Liver (tissue), 9 donors: Measurements from ENCODE around the gene ARID4A. TPM values are rescaled to one million over a fixed set of nuclear protein-coding genes. Genes with fewer than 3 reads are reported as not detected.

ENCODE experiments used
- DNase-seq: peaks from one replicate; pipeline ENCODE4 v3.0.0-alpha.2; 2017; ENCODE audit warnings: low spot score
- H3K27ac ChIP-seq, 2 donors: one replicate each; pipeline ENCODE4 v1.7.0; 2013; ENCODE audit warnings: inconsistent platforms in 2 of 2, low read length in 2 of 2, control low read depth in 1 of 2, low read depth in 1 of 2, mild to moderate bottlenecking in 1 of 2
- H3K27me3 ChIP-seq, 4 donors: one replicate each; pipeline versions ENCODE4 v1.6.1 to v1.7.0; 2013; ENCODE audit warnings: low read length in 3 of 4, inconsistent platforms in 1 of 4, mild to moderate bottlenecking in 1 of 4, moderate library complexity in 1 of 4; ENCODE audit not compliant: control insufficient read depth in 4 of 4, insufficient read depth in 4 of 4
- H3K36me3 ChIP-seq, 4 donors: one replicate each; pipeline versions ENCODE4 v1.6.1 to v1.7.0; 2013; ENCODE audit warnings: low read length in 3 of 4, mild to moderate bottlenecking in 3 of 4, low read depth in 1 of 4, moderate library complexity in 1 of 4; ENCODE audit not compliant: control insufficient read depth in 4 of 4, insufficient read depth in 3 of 4
- H3K4me1 ChIP-seq, 4 donors: one replicate each; pipeline versions ENCODE4 v1.6.1 to v1.7.0; 2013; ENCODE audit warnings: low read length in 3 of 4, mild to moderate bottlenecking in 3 of 4, moderate library complexity in 1 of 4; ENCODE audit not compliant: control insufficient read depth in 4 of 4, insufficient read depth in 4 of 4
- H3K4me3 ChIP-seq, 3 donors: one replicate each; pipeline versions ENCODE4 v1.6.1 to v1.7.0; 2013; ENCODE audit warnings: low read length in 3 of 3, control low read depth in 1 of 3, low read depth in 1 of 3, mild to moderate bottlenecking in 1 of 3
- H3K9ac ChIP-seq, 2 donors: one replicate each; pipeline ENCODE4 v1.7.0; 2013; ENCODE audit warnings: low read length in 2 of 2, mild to moderate bottlenecking in 2 of 2, moderate library complexity in 2 of 2, control low read depth in 1 of 2, low read depth in 1 of 2
- H3K9me3 ChIP-seq, 4 donors: one replicate each; pipeline versions ENCODE4 v1.6.1 to v1.7.0; 2013; ENCODE audit warnings: low read length in 3 of 4; ENCODE audit not compliant: control insufficient read depth in 4 of 4
- ATF3 ChIP-seq: IDR thresholded peaks from 2 replicates; pipeline ENCODE4 v1.6.1; 2016; ENCODE audit warnings: antibody characterized with exemption
- FOXA1 ChIP-seq: IDR thresholded peaks from 2 replicates; pipeline ENCODE4 v1.6.1; 2016; ENCODE audit warnings: antibody characterized with exemption
- FOXA2 ChIP-seq: IDR thresholded peaks from 2 replicates; pipeline ENCODE4 v1.6.1; 2016; ENCODE audit warnings: antibody characterized with exemption
- GABPA ChIP-seq, 2 donors: IDR thresholded peaks in 1 of 2; conservative IDR thresholded peaks in 1 of 2; 2 replicates each; pipeline ENCODE4 v1.6.1; 2016; ENCODE audit warnings: antibody characterized with exemption in 2 of 2, mild to moderate bottlenecking in 1 of 2, moderate library complexity in 1 of 2
- HNF4A ChIP-seq, 2 donors: conservative IDR thresholded peaks; 2 replicates each; pipeline ENCODE4 v1.6.1; 2016; ENCODE audit warnings: antibody characterized with exemption in 2 of 2, mild to moderate bottlenecking in 2 of 2
- HNF4G ChIP-seq: IDR thresholded peaks from 2 replicates; pipeline ENCODE4 v1.6.1; 2016; ENCODE audit warnings: antibody characterized with exemption
- JUND ChIP-seq, 2 donors: IDR thresholded peaks; 2 replicates each; pipeline ENCODE4 v1.6.1; 2016; ENCODE audit warnings: antibody characterized with exemption in 2 of 2
- MAX ChIP-seq: IDR thresholded peaks from 2 replicates; pipeline ENCODE4 v1.6.1; 2016; ENCODE audit warnings: antibody characterized with exemption
- RAD21 ChIP-seq, 2 donors: IDR thresholded peaks; 2 replicates each; pipeline ENCODE4 v1.6.1; 2016; ENCODE audit warnings: antibody characterized with exemption in 2 of 2, mild to moderate bottlenecking in 2 of 2
- REST ChIP-seq: IDR thresholded peaks from 2 replicates; pipeline ENCODE4 v1.6.1; 2016; ENCODE audit warnings: antibody characterized with exemption, mild to moderate bottlenecking
- RXRA ChIP-seq, 2 donors: IDR thresholded peaks; 2 replicates each; pipeline ENCODE4 v1.6.1; 2017 to 2018; ENCODE audit warnings: antibody characterized with exemption in 2 of 2, mild to moderate bottlenecking in 1 of 2
- SP1 ChIP-seq: IDR thresholded peaks from 2 replicates; pipeline ENCODE4 v1.6.1; 2018; ENCODE audit warnings: antibody characterized with exemption, mild to moderate bottlenecking
- YY1 ChIP-seq: IDR thresholded peaks from 2 replicates; pipeline ENCODE4 v1.6.1; 2016; ENCODE audit warnings: antibody characterized with exemption, mild to moderate bottlenecking
- WGBS: extraction: QIAGEN DNeasy Blood & Tissue Kit; methylation state at CpG from one replicate; pipeline ENCODE4 v1.1.7; 2013; 5-methylcytosine and 5-hydroxymethylcytosine counted together
- polyA plus RNA-seq, 2 donors: library from polyadenylated mRNA; stranded (reverse) in 1 of 2; unstranded in 1 of 2; fragments of 200-250 nt in 1 of 2; fragments of >200 nt in 1 of 2; fragmentation: Nextera tagmentation in 1 of 2; extraction: Ambion mirVana in 1 of 2; gene quantifications; one replicate each; pipeline versions ENCODE4 v1.2.1 to v1.2.3, GENCODE V29; 2013 to 2015
- total RNA-seq, 2 donors: library from RNA; depleted of rRNA; stranded (reverse); fragments of >200 nt; gene quantifications; one replicate each; pipeline ENCODE4 v1.2.3, GENCODE V29; 2014
- TF ChIP-seq, protein P1 (sequence below): fragments of 150-350 bp; IDR thresholded peaks from 2 replicates; pipeline ENCODE4 v1.5.1; 2017; ENCODE audit warnings: improper control_type of control experiment, low read depth, low read length; ENCODE audit not compliant: missing input control
- TF ChIP-seq, protein P2 (sequence below): IDR thresholded peaks from 2 replicates; pipeline ENCODE4 v1.6.1; 2016; ENCODE audit warnings: antibody characterized with exemption
- donor health status: healthy.
- donor health status: healthy.
- donor health status: healthy.
- donor health status: healthy.
- donor health status: healthy.

The ARID4A gene
- total and polyA plus RNA-seq, 4 donors: 3.8 to 26.9 (median 12.0) TPM

- Histone ChIP-seq H3K27me3 (no peaks in the 10 kb centered on the region), H3K9ac (no peak overlapping the region), H3K4me1 (no peaks in the 10 kb centered on the region), H3K27ac (no peak overlapping the region), H3K36me3 (peaks cover 4 to 30% (median 26%) of the 10 kb centered on the region in 4 donors), H3K9me3 (no peaks in the 10 kb centered on the region), H3K4me3 (no peak overlapping the region)
- WGBS: 94% methylated on average over 1 of the region's 1 CpG
- no peak for DNase-seq
- no peak for TF ChIP-seq YY1
- no peak for TF ChIP-seq REST
- no peak for TF ChIP-seq ATF3
- TF ChIP-seq, protein P1, sequence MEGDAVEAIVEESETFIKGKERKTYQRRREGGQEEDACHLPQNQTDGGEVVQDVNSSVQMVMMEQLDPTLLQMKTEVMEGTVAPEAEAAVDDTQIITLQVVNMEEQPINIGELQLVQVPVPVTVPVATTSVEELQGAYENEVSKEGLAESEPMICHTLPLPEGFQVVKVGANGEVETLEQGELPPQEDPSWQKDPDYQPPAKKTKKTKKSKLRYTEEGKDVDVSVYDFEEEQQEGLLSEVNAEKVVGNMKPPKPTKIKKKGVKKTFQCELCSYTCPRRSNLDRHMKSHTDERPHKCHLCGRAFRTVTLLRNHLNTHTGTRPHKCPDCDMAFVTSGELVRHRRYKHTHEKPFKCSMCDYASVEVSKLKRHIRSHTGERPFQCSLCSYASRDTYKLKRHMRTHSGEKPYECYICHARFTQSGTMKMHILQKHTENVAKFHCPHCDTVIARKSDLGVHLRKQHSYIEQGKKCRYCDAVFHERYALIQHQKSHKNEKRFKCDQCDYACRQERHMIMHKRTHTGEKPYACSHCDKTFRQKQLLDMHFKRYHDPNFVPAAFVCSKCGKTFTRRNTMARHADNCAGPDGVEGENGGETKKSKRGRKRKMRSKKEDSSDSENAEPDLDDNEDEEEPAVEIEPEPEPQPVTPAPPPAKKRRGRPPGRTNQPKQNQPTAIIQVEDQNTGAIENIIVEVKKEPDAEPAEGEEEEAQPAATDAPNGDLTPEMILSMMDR: no peak
- TF ChIP-seq RAD21 (IDR thresholded peaks at IDR 0.05): no peak
- no peak for TF ChIP-seq MAX
- TF ChIP-seq RXRA (IDR thresholded peaks at IDR 0.05): no peak
- TF ChIP-seq GABPA (IDR thresholded peaks at IDR 0.05 in 1 of 2, conservative IDR thresholded peaks at IDR 0.05 in 1 of 2): no peak
- no peak for TF ChIP-seq HNF4A (conservative IDR thresholded peaks at IDR 0.05)
- TF ChIP-seq HNF4G: no peak
Measured at GRCh38 chr14:58315606-58316005, 17.3 kb downstream of the ARID4A start.

DNA sequence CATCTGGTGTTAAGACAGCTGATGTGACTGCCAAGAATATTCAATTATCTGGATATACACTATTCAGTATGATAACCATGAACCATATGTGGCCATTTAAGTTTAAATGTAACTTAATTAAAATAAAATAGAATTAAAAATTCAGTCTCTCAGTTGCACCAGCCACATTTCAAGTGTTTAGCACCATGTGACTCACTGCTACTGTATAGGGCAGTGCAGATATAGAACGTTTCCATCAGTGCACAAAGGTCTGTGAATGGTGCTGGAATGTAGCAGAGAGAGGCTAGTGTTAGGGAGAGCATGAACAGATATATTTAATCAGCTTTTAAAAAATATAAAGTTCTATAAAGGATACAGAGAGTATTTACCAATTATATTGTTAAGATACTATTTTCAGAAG, 28.7 kb downstream of the ARID4A start:
- Histone ChIP-seq H3K27ac (no peak overlapping the region), H3K9ac (no peak overlapping the region), H3K9me3 (no peaks in the 10 kb centered on the region), H3K4me1 (peaks cover 2 to 3% (median 2%) of the 10 kb centered on the region in 4 donors), H3K36me3 (peaks cover 13 to 63% (median 53%) of the 10 kb centered on the region in 4 donors), H3K4me3 (no peak overlapping the region), H3K27me3 (no peaks in the 10 kb centered on the region)
- no peak for DNase-seq
- WGBS: 74% methylated on average over 1 of the region's 1 CpG
- TF ChIP-seq HNF4G (no peak), MAX (no peak), FOXA1 (no peak), SP1 (no peak), FOXA2 (no peak), YY1 (no peak), HNF4A (conservative IDR thresholded peaks at IDR 0.05) (no peak), RXRA (IDR thresholded peaks at IDR 0.05) (no peak), JUND (IDR thresholded peaks at IDR 0.05) (no peak), REST (no peak), RAD21 (IDR thresholded peaks at IDR 0.05) (no peak)
- TF ChIP-seq, protein P2, sequence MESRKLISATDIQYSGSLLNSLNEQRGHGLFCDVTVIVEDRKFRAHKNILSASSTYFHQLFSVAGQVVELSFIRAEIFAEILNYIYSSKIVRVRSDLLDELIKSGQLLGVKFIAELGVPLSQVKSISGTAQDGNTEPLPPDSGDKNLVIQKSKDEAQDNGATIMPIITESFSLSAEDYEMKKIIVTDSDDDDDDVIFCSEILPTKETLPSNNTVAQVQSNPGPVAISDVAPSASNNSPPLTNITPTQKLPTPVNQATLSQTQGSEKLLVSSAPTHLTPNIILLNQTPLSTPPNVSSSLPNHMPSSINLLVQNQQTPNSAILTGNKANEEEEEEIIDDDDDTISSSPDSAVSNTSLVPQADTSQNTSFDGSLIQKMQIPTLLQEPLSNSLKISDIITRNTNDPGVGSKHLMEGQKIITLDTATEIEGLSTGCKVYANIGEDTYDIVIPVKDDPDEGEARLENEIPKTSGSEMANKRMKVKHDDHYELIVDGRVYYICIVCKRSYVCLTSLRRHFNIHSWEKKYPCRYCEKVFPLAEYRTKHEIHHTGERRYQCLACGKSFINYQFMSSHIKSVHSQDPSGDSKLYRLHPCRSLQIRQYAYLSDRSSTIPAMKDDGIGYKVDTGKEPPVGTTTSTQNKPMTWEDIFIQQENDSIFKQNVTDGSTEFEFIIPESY: no peak
